Trophoblast cell (in vitro differentiated cells and primary cell): ENCODE results near the gene ATXN1.

ENCODE experiments used
- DNase-seq, 2 donors: peaks; one replicate each; pipeline ENCODE4 v3.0.0-alpha.2; 2016
- H2AFZ ChIP-seq: 2 replicates; pipeline ENCODE4 v1.6.1; 2013; ENCODE audit warnings: low read length, moderate library complexity, mild to moderate bottlenecking; ENCODE audit not compliant: insufficient read depth, poor library complexity
- H2AK5ac ChIP-seq: 2 replicates; pipeline ENCODE4 v1.6.1; 2013; ENCODE audit warnings: mild to moderate bottlenecking, low read length
- H2BK120ac ChIP-seq: 2 replicates; pipeline ENCODE4 v1.6.1; 2013; ENCODE audit warnings: low read length, mild to moderate bottlenecking, moderate library complexity; ENCODE audit not compliant: insufficient read depth, poor library complexity
- H2BK12ac ChIP-seq: 2 replicates; pipeline ENCODE4 v1.6.1; 2013; ENCODE audit warnings: mild to moderate bottlenecking, low read length, moderate library complexity
- H2BK5ac ChIP-seq: 2 replicates; pipeline ENCODE4 v1.6.1; 2013; ENCODE audit warnings: low read length, low read depth, moderate library complexity, mild to moderate bottlenecking; ENCODE audit not compliant: poor library complexity
- H3K14ac ChIP-seq: 2 replicates; pipeline ENCODE4 v1.6.1; 2013; ENCODE audit warnings: mild to moderate bottlenecking, low read length
- H3K18ac ChIP-seq: 2 replicates; pipeline ENCODE4 v1.6.1; 2013; ENCODE audit warnings: mild to moderate bottlenecking, low read length
- H3K23ac ChIP-seq: 2 replicates; pipeline ENCODE4 v1.6.1; 2013; ENCODE audit warnings: low read length
- H3K27ac ChIP-seq: 2 replicates; pipeline ENCODE4 v1.5.1; 2013; ENCODE audit warnings: low read depth, mild to moderate bottlenecking, inconsistent platforms, low read length, moderate library complexity
- H3K27me3 ChIP-seq: 2 replicates; pipeline ENCODE4 v1.6.1; 2013; ENCODE audit warnings: inconsistent platforms, mild to moderate bottlenecking, low read length, moderate library complexity; ENCODE audit not compliant: insufficient read depth
- H3K36me3 ChIP-seq, 2 experiments: 1 replicate in 1 of 2; 2 replicates in 1 of 2; pipeline ENCODE4 v1.6.1; 2013; ENCODE audit warnings: low read length in 2 of 2, mild to moderate bottlenecking in 2 of 2, moderate library complexity in 1 of 2; ENCODE audit not compliant: insufficient read depth in 2 of 2, control insufficient read depth in 1 of 2
- H3K4ac ChIP-seq: 2 replicates; pipeline ENCODE4 v1.6.1; 2013; ENCODE audit warnings: low read depth, mild to moderate bottlenecking, low read length, moderate library complexity
- H3K4me1 ChIP-seq, 2 experiments: 1 replicate in 1 of 2; 2 replicates in 1 of 2; pipeline ENCODE4 v1.6.1; 2013; ENCODE audit warnings: low read length in 2 of 2, mild to moderate bottlenecking in 2 of 2, moderate library complexity in 1 of 2; ENCODE audit not compliant: insufficient read depth in 2 of 2, control insufficient read depth in 1 of 2
- H3K4me2 ChIP-seq: 2 replicates; pipeline ENCODE4 v1.6.1; 2013; ENCODE audit warnings: inconsistent platforms, mild to moderate bottlenecking, low read length, moderate library complexity
- H3K4me3 ChIP-seq: 2 replicates; pipeline ENCODE4 v1.5.1; 2013; ENCODE audit warnings: mild to moderate bottlenecking, low read depth, low read length, inconsistent platforms
- H3K79me1 ChIP-seq: one replicate; pipeline ENCODE4 v1.6.1; 2013; ENCODE audit warnings: low read length
- H3K79me2 ChIP-seq: 2 replicates; pipeline ENCODE4 v1.6.1; 2013; ENCODE audit warnings: low read length, mild to moderate bottlenecking; ENCODE audit not compliant: control insufficient read depth, insufficient read depth, poor library complexity
- H3K9ac ChIP-seq: 2 replicates; pipeline ENCODE4 v1.6.1; 2013; ENCODE audit warnings: mild to moderate bottlenecking, low read length
- H3K9me3 ChIP-seq: 2 replicates; pipeline ENCODE4 v1.6.1; 2013; ENCODE audit warnings: low read depth, mild to moderate bottlenecking, control low read depth, inconsistent platforms, low read length; ENCODE audit not compliant: insufficient read depth
- H4K12ac ChIP-seq: 2 replicates; pipeline ENCODE4 v1.6.1; 2013; ENCODE audit warnings: low read depth, mild to moderate bottlenecking, low read length, moderate library complexity
- H4K8ac ChIP-seq: 2 replicates; pipeline ENCODE4 v1.6.1; 2013; ENCODE audit warnings: low read depth, mild to moderate bottlenecking, low read length, moderate library complexity
- H4K91ac ChIP-seq: one replicate; pipeline ENCODE4 v1.6.1; 2013; ENCODE audit warnings: low read depth, mild to moderate bottlenecking, low read length, moderate library complexity
- WGBS: extraction: QIAGEN DNeasy Blood & Tissue Kit; methylation state at CpG from one replicate; pipeline ENCODE4 v1.1.7; 2013; ENCODE audit warnings: missing lambda C conversion rate; ENCODE audit not compliant: insufficient read length, insufficient coverage; ENCODE audit errors: extremely low coverage; 5-methylcytosine and 5-hydroxymethylcytosine counted together

ATXN1 gene

DNA sequence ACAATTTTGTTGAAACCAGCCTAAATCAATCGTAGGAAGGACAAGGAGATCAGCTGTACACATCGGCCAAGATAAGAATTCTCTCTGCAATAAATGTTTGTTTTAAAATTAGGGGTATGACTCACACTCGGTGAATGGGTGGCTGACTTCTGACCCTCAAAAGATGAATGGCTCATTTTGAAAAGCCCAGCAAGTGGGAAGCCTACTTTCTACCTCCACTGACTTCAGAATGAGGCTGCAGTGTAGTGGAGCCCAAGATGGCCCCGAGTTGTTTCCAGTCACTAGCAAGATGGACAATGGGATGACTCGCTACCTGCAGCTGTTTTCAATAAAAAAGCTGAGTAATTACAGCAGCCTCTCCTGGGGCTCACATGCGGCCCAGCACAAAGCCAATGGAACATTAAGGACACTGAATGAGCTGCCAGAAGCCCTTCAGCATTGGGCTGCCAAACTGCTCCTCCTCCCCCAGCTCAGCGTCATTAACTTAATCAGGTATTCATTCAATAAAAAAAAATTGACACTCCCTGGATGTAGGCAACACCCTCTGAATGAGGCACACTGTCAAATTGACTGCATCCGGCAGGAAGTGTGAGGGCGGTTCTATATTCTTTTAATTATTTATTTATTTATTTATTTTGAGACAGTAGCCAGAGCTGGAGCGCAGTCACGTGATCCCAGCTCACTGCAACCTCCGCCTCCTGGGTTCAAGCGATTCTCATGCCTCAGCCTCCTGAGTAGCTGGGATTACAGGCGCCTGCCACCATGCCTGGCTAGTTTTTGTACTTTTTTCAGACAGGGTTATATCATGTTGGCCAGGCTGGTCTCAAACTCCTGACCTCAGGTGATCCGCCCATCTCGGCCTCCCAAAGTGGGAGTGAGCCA lies 415.6 kb downstream of the ATXN1 start:
- H3K23ac ChIP-seq = no peak overlapping the region
- DNase-seq = no peak

DNA sequence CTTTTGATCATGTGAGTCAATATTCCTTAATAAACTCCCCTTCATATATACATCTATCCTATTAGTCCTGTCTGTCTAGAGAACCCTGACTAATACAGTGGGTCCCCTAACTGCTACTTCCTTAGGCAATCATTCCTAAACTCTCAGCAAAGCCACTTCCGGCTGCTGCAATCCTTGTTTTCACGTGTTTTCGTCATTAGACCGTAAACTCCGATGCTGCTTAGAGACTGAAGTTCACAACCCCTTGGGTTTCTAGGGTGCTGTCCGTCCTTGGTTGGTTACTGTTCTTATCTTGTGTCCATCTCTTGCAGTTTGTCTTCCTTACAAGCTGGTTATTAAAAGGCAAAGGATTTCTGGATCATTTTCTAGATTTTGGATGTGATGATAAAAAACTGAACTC lies 416.5 kb downstream of the ATXN1 start:
- Histone ChIP-seq H3K4me2 (no peak overlapping the region), H3K79me1 (peaks cover 13% of the 10 kb centered on the region), H3K9ac (no peak overlapping the region), H3K4ac (no peak overlapping the region), H3K23ac (no peak overlapping the region), H4K8ac (no peak overlapping the region), H2BK5ac (no peak overlapping the region), H3K18ac (no peak overlapping the region), H2AK5ac (no peak overlapping the region), H3K14ac (no peak overlapping the region), H3K36me3 (no peaks in the 10 kb centered on the region), H2BK12ac (no peak overlapping the region), H3K27ac (no peak overlapping the region), H3K4me1 (peaks cover 2 to 4% of the 10 kb centered on the region in 2 experiments), H4K91ac (no peak overlapping the region), H4K12ac (no peak overlapping the region), H3K9me3 (no peaks in the 10 kb centered on the region), H3K27me3 (no peaks in the 10 kb centered on the region), H2AFZ (no peak overlapping the region), H3K79me2 (no peaks in the 10 kb centered on the region), H2BK120ac (no peak overlapping the region), H3K4me3 (no peak overlapping the region)
- DNase-seq = no peak
- WGBS = no CpG with 5 or more reads among the region's 6 CpGs

More for the DNA sequence above, 415.6 kb downstream of the ATXN1 start:
- Histone ChIP-seq H2BK12ac (peak overlapping the region; percentile 44), H3K4ac (no peak overlapping the region), H2BK5ac (no peak overlapping the region), H4K8ac (peak overlapping the region; percentile 9), H3K4me1 (peaks cover 2 to 4% of the 10 kb centered on the region in 2 experiments), H3K14ac (peak overlapping the region; percentile 25), H2AFZ (no peak overlapping the region), H3K18ac (peak overlapping the region; percentile 38), H3K27ac (no peak overlapping the region), H2BK120ac (peak overlapping the region; percentile 53), H3K79me1 (peaks cover 13% of the 10 kb centered on the region), H4K91ac (peak overlapping the region; percentile 11), H3K9me3 (no peaks in the 10 kb centered on the region), H2AK5ac (peak overlapping the region; percentile 17), H3K79me2 (no peaks in the 10 kb centered on the region), H3K4me3 (no peak overlapping the region), H3K36me3 (no peaks in the 10 kb centered on the region), H3K4me2 (no peak overlapping the region), H3K27me3 (no peaks in the 10 kb centered on the region), H3K9ac (no peak overlapping the region), H4K12ac (no peak overlapping the region)
- WGBS = no CpG with 5 or more reads among the region's 16 CpGs

DNA sequence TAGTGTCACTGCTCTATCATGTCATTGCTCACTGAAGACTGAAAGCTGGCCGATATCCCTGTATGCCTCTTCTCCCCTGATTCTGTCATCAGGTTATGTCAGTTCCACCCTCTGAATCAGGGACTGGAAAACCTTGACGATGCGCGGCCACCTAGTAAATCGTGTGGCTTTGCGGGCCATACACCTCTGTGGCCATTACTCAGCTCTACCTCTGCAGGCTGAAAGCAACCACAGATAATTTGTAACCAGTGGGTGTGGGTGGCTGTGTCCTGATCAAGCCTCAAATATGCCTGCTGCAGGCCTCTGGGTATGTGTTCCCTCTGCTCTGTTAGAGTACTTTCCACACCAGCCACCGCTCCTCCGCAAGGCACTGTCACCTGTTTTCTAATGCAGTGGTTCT lies 417.7 kb downstream of the ATXN1 start:
- Histone ChIP-seq H3K14ac (no peak overlapping the region), H3K9ac (no peak overlapping the region), H3K4me2 (no peak overlapping the region), H3K79me1 (peaks cover 17% of the 10 kb centered on the region), H3K9me3 (no peaks in the 10 kb centered on the region), H2BK120ac (no peak overlapping the region), H3K23ac (no peak overlapping the region), H3K36me3 (no peaks in the 10 kb centered on the region), H3K79me2 (no peaks in the 10 kb centered on the region), H4K91ac (no peak overlapping the region), H2BK5ac (no peak overlapping the region), H4K8ac (no peak overlapping the region), H3K27me3 (no peaks in the 10 kb centered on the region), H3K4me3 (no peak overlapping the region), H2BK12ac (peak overlapping the region; percentile 11), H3K4ac (no peak overlapping the region), H3K18ac (no peak overlapping the region), H3K27ac (no peak overlapping the region), H2AFZ (no peak overlapping the region), H2AK5ac (no peak overlapping the region), H3K4me1 (peaks cover 5 to 9% of the 10 kb centered on the region in 2 experiments), H4K12ac (no peak overlapping the region)
- no CpG with 5 or more reads among the region's 8 CpGs for WGBS
- no peak for DNase-seq

DNA sequence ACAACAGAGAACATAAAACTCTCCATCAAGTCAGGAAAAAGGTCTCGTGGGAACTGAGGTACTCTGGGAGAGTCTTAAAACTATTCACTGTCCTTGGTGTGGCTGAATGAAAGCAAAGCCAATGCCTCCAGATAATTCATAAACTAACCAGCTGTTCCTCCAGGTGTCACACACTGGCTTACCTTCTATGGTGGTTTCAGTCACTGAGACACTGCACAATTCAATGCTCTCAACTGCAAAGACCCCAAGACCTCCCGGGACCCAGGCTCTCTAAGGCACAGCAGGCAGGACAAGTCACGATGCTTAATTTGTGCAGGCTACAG lies 422.0 kb downstream of the ATXN1 start:
- no peaks in the 10 kb centered on the region for H3K9me3 ChIP-seq
- peak overlapping the region; percentile 54 for H3K18ac ChIP-seq
- H4K12ac ChIP-seq = no peak overlapping the region
- peaks cover 24 to 25% of the 10 kb centered on the region in 2 experiments for H3K4me1 ChIP-seq
- peak overlapping the region; percentile 94 for H2BK5ac ChIP-seq
- no peak overlapping the region for H3K9ac ChIP-seq
- peak overlapping the region; percentile 82 for H2BK120ac ChIP-seq
- peak overlapping the region; percentile 76 for H2BK12ac ChIP-seq
- peaks cover 4% of the 10 kb centered on the region for H3K79me2 ChIP-seq
- H3K27me3 ChIP-seq = no peaks in the 10 kb centered on the region
- no peak overlapping the region for H3K4me2 ChIP-seq
- H3K23ac ChIP-seq = no peak overlapping the region
- H4K91ac ChIP-seq = peak overlapping the region; percentile 89
- peak overlapping the region; percentile 76 for H2AK5ac ChIP-seq
- H3K79me1 ChIP-seq = peaks cover 28% of the 10 kb centered on the region
- peak overlapping the region; percentile 95 for H3K27ac ChIP-seq
- H3K36me3 ChIP-seq = no peaks in the 10 kb centered on the region
- DNase-seq = no peak
- no CpG with 5 or more reads among the region's 3 CpGs for WGBS
- no peak overlapping the region for H3K4me3 ChIP-seq
- H3K14ac ChIP-seq = peak overlapping the region; percentile 81
- H3K4ac ChIP-seq = peak overlapping the region; percentile 53
- peak overlapping the region; percentile 69 for H4K8ac ChIP-seq
- no peak overlapping the region for H2AFZ ChIP-seq
